ENCODE measurements around the gene HPX.

DNA sequence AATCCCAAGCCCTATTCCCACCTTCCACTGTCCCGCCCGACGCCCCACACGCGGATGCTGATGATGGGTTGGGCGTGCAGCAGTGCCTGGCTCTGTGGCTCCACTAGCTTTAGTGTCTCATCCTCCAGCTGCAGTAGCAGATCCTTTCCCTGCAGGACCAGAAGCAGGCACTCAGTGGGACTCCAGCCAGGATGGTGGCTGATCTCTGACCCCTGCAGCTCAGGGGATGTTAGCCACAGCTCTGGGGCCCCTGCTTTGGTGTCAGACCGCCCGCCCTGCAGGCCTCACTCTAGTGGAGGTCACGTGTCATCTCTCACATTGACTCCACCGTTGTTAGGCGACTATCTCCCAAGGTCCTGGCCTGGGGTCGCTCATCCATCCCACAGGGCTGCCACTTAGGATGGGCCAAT, 38.7 kb downstream of the HPX start:
- TF ChIP-seq POLR2A (IDR thresholded peaks at IDR 0.05; ENCODE audit: low read depth, low read length) (no peak), SPI1 (IDR thresholded peaks at IDR 0.05; ENCODE audit: low read depth, low read length) (no peak), POU2F2 (IDR thresholded peaks at IDR 0.05; ENCODE audit: low read depth, low read length) (no peak), TAF1 (IDR thresholded peaks at IDR 0.05; ENCODE audit: low read depth, low read length) (no peak), POLR2AphosphoS5 (IDR thresholded peaks at IDR 0.05; ENCODE audit: low read depth, low read length) (no peak), PAX5 (IDR thresholded peaks at IDR 0.05; ENCODE audit: insufficient read depth, low read length, severe bottlenecking) (no peak)
